IMR-90 (cell line): Measurements from ENCODE around the gene ATPAF1. TPM values are rescaled to one million over a fixed set of nuclear protein-coding genes. Genes with fewer than 3 reads are reported as not detected.

Experiments used
- ATAC-seq: fragments of 200-7000 bp; cut with Tn5 transposase; 2 replicates; pipeline ENCODE4 v1.9.1; 2020; ENCODE audit warnings: low read depth, mild to moderate bottlenecking, moderate library complexity
- BruUV-seq: library from RNA; stranded (reverse); fragments of 400-500 nt; replicated peaks from 2 replicates; lab custom pipeline; 2021; lab: Mats Ljungman, UMichigan
- CTCF ChIA-PET: fragments of 300-600 bp; formaldehyde crosslinking; extraction: SDS; loops from one replicate; lab custom pipeline; 2021; ENCODE audit warnings: antibody characterized with exemption; lab: Yijun Ruan, JAX
- POLR2A ChIA-PET: fragments of 300-600 bp; sonication (Branson Sonifier 250); formaldehyde crosslinking; loops from one replicate; lab custom pipeline; 2022; ENCODE audit warnings: antibody characterized with exemption; ENCODE audit not compliant: unreplicated experiment; lab: Charles Lee
- DNase-seq: peaks from one replicate; pipeline ENCODE4 v3.0.0; 2013
- H2AFZ ChIP-seq: replicated peaks from 2 replicates; pipeline ENCODE3; 2013; ENCODE audit warnings: low read length, mild to moderate bottlenecking; ENCODE audit not compliant: poor library complexity
- H2AK5ac ChIP-seq: 2 replicates; pipeline ENCODE4 v1.6.1; 2013; ENCODE audit warnings: low read depth, low read length, inconsistent platforms
- H2AK9ac ChIP-seq: replicated peaks from 2 replicates; pipeline ENCODE3; 2013; ENCODE audit warnings: mild to moderate bottlenecking, low read depth, low read length, moderate library complexity; ENCODE audit not compliant: poor library complexity
- H2BK120ac ChIP-seq: 2 replicates; pipeline ENCODE4 v1.6.1; 2013; ENCODE audit warnings: low read depth, low read length, inconsistent platforms
- H2BK15ac ChIP-seq: 3 replicates; pipeline ENCODE4 v1.6.1; 2013; ENCODE audit warnings: low read depth, low read length, inconsistent platforms
- H2BK20ac ChIP-seq: 2 replicates; pipeline ENCODE4 v1.6.1; 2013; ENCODE audit warnings: low read depth, mild to moderate bottlenecking, inconsistent platforms, low read length, moderate library complexity
- H2BK5ac ChIP-seq: 2 replicates; pipeline ENCODE4 v1.6.1; 2013; ENCODE audit warnings: mild to moderate bottlenecking, low read depth, low read length, inconsistent platforms; ENCODE audit not compliant: poor library complexity, severe bottlenecking
- H3K14ac ChIP-seq: replicated peaks from 2 replicates; pipeline ENCODE4 v1.6.1; 2013; ENCODE audit warnings: low read depth, low read length, inconsistent platforms
- H3K18ac ChIP-seq: 2 replicates; pipeline ENCODE4 v1.6.1; 2013; ENCODE audit warnings: low read depth, low read length, control low read depth
- H3K23ac ChIP-seq: 2 replicates; pipeline ENCODE4 v1.6.1; 2013; ENCODE audit warnings: low read depth, low read length, inconsistent platforms
- H3K27ac ChIP-seq: 2 replicates; pipeline ENCODE4 v1.5.1; 2013; ENCODE audit warnings: mild to moderate bottlenecking, control low read depth, low read length; ENCODE audit not compliant: insufficient read depth
- H3K27me3 ChIP-seq: 2 replicates; pipeline ENCODE4 v1.6.1; 2013; ENCODE audit warnings: low read length; ENCODE audit not compliant: control insufficient read depth, insufficient read depth
- H3K36me3 ChIP-seq: 2 replicates; pipeline ENCODE4 v1.6.1; 2013; ENCODE audit warnings: low read length, mixed read lengths; ENCODE audit not compliant: control insufficient read depth, insufficient read depth
- H3K4ac ChIP-seq: 2 replicates; pipeline ENCODE4 v1.6.1; 2013; ENCODE audit warnings: low read depth, low read length, inconsistent platforms
- H3K4me1 ChIP-seq: 2 replicates; pipeline ENCODE4 v1.6.1; 2013; ENCODE audit warnings: low read length, mixed read lengths; ENCODE audit not compliant: control insufficient read depth, insufficient read depth
- H3K4me2 ChIP-seq: 2 replicates; pipeline ENCODE4 v1.6.1; 2013; ENCODE audit warnings: low read depth, mild to moderate bottlenecking, control low read depth, low read length, moderate library complexity
- H3K4me3 ChIP-seq: 2 replicates; pipeline ENCODE4 v1.5.1; 2013; ENCODE audit warnings: low read depth, mild to moderate bottlenecking, control low read depth, low read length, moderate library complexity; ENCODE audit not compliant: insufficient read depth
- H3K56ac ChIP-seq: 2 replicates; pipeline ENCODE4 v1.6.1; 2013; ENCODE audit warnings: low read length, inconsistent platforms; ENCODE audit not compliant: insufficient read depth; ENCODE audit errors: extremely low read depth
- H3K79me1 ChIP-seq, 2 experiments: 2 replicates each; pipeline ENCODE4 v1.6.1; 2013; ENCODE audit warnings: low read length in 2 of 2, inconsistent platforms in 1 of 2, low read depth in 1 of 2
- H3K9ac ChIP-seq: 2 replicates; pipeline ENCODE4 v1.6.1; 2013; ENCODE audit warnings: low read depth, low read length, control low read depth
- H3K9me1 ChIP-seq: 2 replicates; pipeline ENCODE4 v1.6.1; 2013; ENCODE audit warnings: low read length, inconsistent platforms; ENCODE audit not compliant: insufficient read depth
- H3K9me3 ChIP-seq: 2 replicates; pipeline ENCODE4 v1.6.1; 2013; ENCODE audit warnings: low read length; ENCODE audit not compliant: control insufficient read depth, insufficient read depth
- H4K20me1 ChIP-seq: 2 replicates; pipeline ENCODE4 v1.6.1; 2013; ENCODE audit warnings: low read length, inconsistent platforms; ENCODE audit not compliant: insufficient read depth
- H4K5ac ChIP-seq: 2 replicates; pipeline ENCODE4 v1.6.1; 2013; ENCODE audit warnings: mild to moderate bottlenecking, low read depth, low read length, control low read depth
- H4K8ac ChIP-seq, 2 experiments: 2 replicates each; pipeline ENCODE4 v1.6.1; 2013; ENCODE audit warnings: low read depth in 2 of 2, low read length in 2 of 2, control low read depth in 1 of 2, inconsistent platforms in 1 of 2
- H4K91ac ChIP-seq: 2 replicates; pipeline ENCODE4 v1.6.1; 2013; ENCODE audit warnings: low read depth, low read length, inconsistent platforms; ENCODE audit not compliant: insufficient read depth
- BHLHE40 ChIP-seq: fragments of 150-350 bp; IDR thresholded peaks from 2 replicates; pipeline ENCODE4 v1.6.1; 2016; ENCODE audit warnings: mild to moderate bottlenecking, low read depth, low read length
- CEBPB ChIP-seq: IDR thresholded peaks from 2 replicates; pipeline ENCODE4 v1.6.1; 2012; ENCODE audit warnings: low read depth, low read length, improper control_type of control experiment
- CHD1 ChIP-seq: IDR thresholded peaks from 2 replicates; pipeline ENCODE4 v1.6.1; 2012; ENCODE audit warnings: low read depth, low read length, improper control_type of control experiment
- FOS ChIP-seq: fragments of 150-350 bp; IDR thresholded peaks from 2 replicates; pipeline ENCODE4 v1.6.1; 2016; ENCODE audit warnings: low read depth, low read length
- MAFK ChIP-seq: IDR thresholded peaks from 2 replicates; pipeline ENCODE4 v1.6.1; 2012; ENCODE audit warnings: low read depth, low read length, improper control_type of control experiment
- MAZ ChIP-seq: IDR thresholded peaks from 2 replicates; pipeline ENCODE4 v1.6.1; 2012; ENCODE audit warnings: low read depth, mild to moderate bottlenecking, low read length, improper control_type of control experiment, moderate library complexity, borderline replicate concordance
- MXI1 ChIP-seq: IDR thresholded peaks from 2 replicates; pipeline ENCODE4 v1.6.1; 2012; ENCODE audit warnings: low read depth, mild to moderate bottlenecking, low read length, moderate library complexity, borderline replicate concordance
- NFE2L2 ChIP-seq: fragments of 150-350 bp; IDR thresholded peaks from 2 replicates; pipeline ENCODE4 v1.6.1; 2016; ENCODE audit warnings: low read depth, mild to moderate bottlenecking, low read length
- POLR2A ChIP-seq: IDR thresholded peaks from 2 replicates; pipeline ENCODE4 v1.6.1; 2012; ENCODE audit warnings: mild to moderate bottlenecking, low read depth, low read length
- RAD21 ChIP-seq: IDR thresholded peaks from 2 replicates; pipeline ENCODE4 v1.6.1; 2012; ENCODE audit warnings: low read length, improper control_type of control experiment
- RCOR1 ChIP-seq: IDR thresholded peaks from 2 replicates; pipeline ENCODE4 v1.6.1; 2012; ENCODE audit warnings: mild to moderate bottlenecking, low read length, improper control_type of control experiment; ENCODE audit not compliant: insufficient replicate concordance
- RFX5 ChIP-seq: IDR thresholded peaks from 2 replicates; pipeline ENCODE4 v1.8.0; 2012; ENCODE audit warnings: low read depth, mild to moderate bottlenecking, low read length, moderate library complexity
- SMC3 ChIP-seq: fragments of 150-350 bp; IDR thresholded peaks from 2 replicates; pipeline ENCODE4 v1.6.1; 2016; ENCODE audit warnings: low read depth, mild to moderate bottlenecking, antibody characterized with exemption, low read length, moderate library complexity
- WGBS, 2 experiments: methylation state at CpG; one replicate each; pipeline versions ENCODE4 v1.1.5 to v1.1.7; 2013; ENCODE audit warnings: missing lambda C conversion rate in 2 of 2; ENCODE audit not compliant: insufficient read length in 1 of 2; ENCODE audit errors: extremely low coverage in 2 of 2; 5-methylcytosine and 5-hydroxymethylcytosine counted together
- dilution Hi-C: fragments of 300-500 bp; cut with HindIII; formaldehyde crosslinking; loops from one replicate; pipeline ENCODE4 v1.14.3; 2018; ENCODE audit warnings: low sequenced_read_pairs; ENCODE audit not compliant: unreplicated experiment
- in situ Hi-C: fragments of 300-500 bp; cut with MboI; formaldehyde crosslinking; loops from 3 replicates; pipeline ENCODE4 v1.14.3; 2019; ENCODE audit warnings: low sequenced_read_pairs, inconsistent platforms, mixed read lengths
- intact Hi-C: fragments of 100-400 bp; cut with micrococcal nuclease; formaldehyde crosslinking; loops from 2 replicates; pipeline ENCODE4 v1.10.0; 2022
- polyA plus RNA-seq, 3 experiments: library from polyadenylated mRNA; depleted of rRNA; stranded (reverse); fragments of >200 nt; gene quantifications; 2 replicates each; pipeline ENCODE4 v1.2.3, GENCODE V29; 2012; ENCODE audit warnings: low replicate concordance in 1 of 3
- total RNA-seq: library from RNA; depleted of rRNA; stranded (reverse); fragments of >200 nt; gene quantifications from 2 replicates; pipeline ENCODE4 v1.2.3, GENCODE V29; 2012
- TF ChIP-seq, protein P1 (sequence below): fragments of 150-350 bp; IDR thresholded peaks from 2 replicates; pipeline ENCODE4 v1.6.1; 2016; ENCODE audit warnings: low read depth, mild to moderate bottlenecking, low read length, moderate library complexity, borderline replicate concordance
- TF ChIP-seq, protein P2 (sequence below): fragments of 150-350 bp; IDR thresholded peaks from 2 replicates; pipeline ENCODE4 v1.6.1; 2017; ENCODE audit warnings: mild to moderate bottlenecking, antibody characterized with exemption, low read length, low read depth
- TF ChIP-seq, protein P3 (sequence below): conservative IDR thresholded peaks from 2 replicates; pipeline ENCODE4 v1.5.1; 2012; ENCODE audit warnings: mild to moderate bottlenecking, low read depth, low read length, improper control_type of control experiment

Gene ATPAF1
- total and polyA plus RNA-seq, 2 of the 4 experiments (the other 2 are of a cell fraction), result 55.5 to 80.3 TPM

DNA sequence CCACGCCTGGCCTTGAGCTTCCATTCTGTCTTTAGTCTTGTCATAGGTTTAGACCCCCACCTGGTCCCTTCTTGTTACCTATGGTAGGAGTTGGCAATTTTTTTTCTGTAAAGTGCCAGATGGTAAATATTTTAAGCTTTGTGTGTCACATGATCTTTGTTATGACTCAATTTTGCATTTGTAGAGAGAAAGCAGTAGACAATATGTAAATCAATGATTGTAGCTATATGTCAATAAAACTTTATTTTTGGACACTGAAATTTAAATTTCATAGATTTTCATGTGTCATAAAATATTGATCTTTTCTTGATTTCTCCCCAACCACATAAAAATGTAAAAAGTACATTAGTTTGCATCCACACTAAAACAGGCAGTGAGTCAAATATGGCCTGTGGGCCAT lies 72.1 kb downstream of the ATPAF1 start:
- Histone ChIP-seq H2AK9ac (no peak overlapping the region), H3K9ac (no peak overlapping the region), H3K4me2 (no peak overlapping the region), H3K4me1 (peaks cover 8% of the 10 kb centered on the region), H3K56ac (no peak overlapping the region), H2BK5ac (no peak overlapping the region), H2BK15ac (no peak overlapping the region), H3K79me1 (peaks cover 21 to 51% of the 10 kb centered on the region in 2 experiments), H2AK5ac (no peak overlapping the region), H3K36me3 (peaks cover 29% of the 10 kb centered on the region), H3K18ac (no peak overlapping the region), H2BK20ac (no peak overlapping the region), H3K27ac (no peak overlapping the region), H3K27me3 (no peaks in the 10 kb centered on the region), H4K8ac (no peak overlapping the region), H2AFZ (no peak overlapping the region), H3K4me3 (no peak overlapping the region), H2BK120ac (no peak overlapping the region), H3K9me1 (peaks cover 20% of the 10 kb centered on the region; the same call in 1 of the 2 replicates), H4K91ac (no peak overlapping the region), H3K4ac (no peak overlapping the region), H4K5ac (no peak overlapping the region), H3K23ac (no peak overlapping the region), H3K9me3 (no peaks in the 10 kb centered on the region), H3K14ac (no peak overlapping the region), H4K20me1 (peaks cover 20% of the 10 kb centered on the region; the same call in 1 of the 2 replicates)
- no peak for DNase-seq
- POLR2A ChIA-PET, result no interaction called here
- no peak for ATAC-seq
- dilution Hi-C loops (no loop called here), in situ Hi-C loops (no loop called here), intact Hi-C loops (no loop called here)
- no TSS peak for BruUV-seq
- CTCF ChIA-PET, result interaction anchor here (1.2 kb wide), 1 partner anchor 8 kb away, joined by 8 read pairs; the partner anchor contains the start of gene MKNK1
- TF ChIP-seq, protein P1, sequence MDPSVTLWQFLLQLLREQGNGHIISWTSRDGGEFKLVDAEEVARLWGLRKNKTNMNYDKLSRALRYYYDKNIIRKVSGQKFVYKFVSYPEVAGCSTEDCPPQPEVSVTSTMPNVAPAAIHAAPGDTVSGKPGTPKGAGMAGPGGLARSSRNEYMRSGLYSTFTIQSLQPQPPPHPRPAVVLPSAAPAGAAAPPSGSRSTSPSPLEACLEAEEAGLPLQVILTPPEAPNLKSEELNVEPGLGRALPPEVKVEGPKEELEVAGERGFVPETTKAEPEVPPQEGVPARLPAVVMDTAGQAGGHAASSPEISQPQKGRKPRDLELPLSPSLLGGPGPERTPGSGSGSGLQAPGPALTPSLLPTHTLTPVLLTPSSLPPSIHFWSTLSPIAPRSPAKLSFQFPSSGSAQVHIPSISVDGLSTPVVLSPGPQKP, result no peak
- TF ChIP-seq SMC3 (no peak), MAFK (no peak), RAD21 (no peak), MXI1 (no peak), POLR2A (no peak), FOS (no peak), RFX5 (no peak), MAZ (no peak), NFE2L2 (no peak), CHD1 (no peak), BHLHE40 (no peak), RCOR1 (no peak), CEBPB (no peak)
- TF ChIP-seq, protein P2, sequence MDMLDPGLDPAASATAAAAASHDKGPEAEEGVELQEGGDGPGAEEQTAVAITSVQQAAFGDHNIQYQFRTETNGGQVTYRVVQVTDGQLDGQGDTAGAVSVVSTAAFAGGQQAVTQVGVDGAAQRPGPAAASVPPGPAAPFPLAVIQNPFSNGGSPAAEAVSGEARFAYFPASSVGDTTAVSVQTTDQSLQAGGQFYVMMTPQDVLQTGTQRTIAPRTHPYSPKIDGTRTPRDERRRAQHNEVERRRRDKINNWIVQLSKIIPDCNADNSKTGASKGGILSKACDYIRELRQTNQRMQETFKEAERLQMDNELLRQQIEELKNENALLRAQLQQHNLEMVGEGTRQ, result no peak
- TF ChIP-seq, protein P3, sequence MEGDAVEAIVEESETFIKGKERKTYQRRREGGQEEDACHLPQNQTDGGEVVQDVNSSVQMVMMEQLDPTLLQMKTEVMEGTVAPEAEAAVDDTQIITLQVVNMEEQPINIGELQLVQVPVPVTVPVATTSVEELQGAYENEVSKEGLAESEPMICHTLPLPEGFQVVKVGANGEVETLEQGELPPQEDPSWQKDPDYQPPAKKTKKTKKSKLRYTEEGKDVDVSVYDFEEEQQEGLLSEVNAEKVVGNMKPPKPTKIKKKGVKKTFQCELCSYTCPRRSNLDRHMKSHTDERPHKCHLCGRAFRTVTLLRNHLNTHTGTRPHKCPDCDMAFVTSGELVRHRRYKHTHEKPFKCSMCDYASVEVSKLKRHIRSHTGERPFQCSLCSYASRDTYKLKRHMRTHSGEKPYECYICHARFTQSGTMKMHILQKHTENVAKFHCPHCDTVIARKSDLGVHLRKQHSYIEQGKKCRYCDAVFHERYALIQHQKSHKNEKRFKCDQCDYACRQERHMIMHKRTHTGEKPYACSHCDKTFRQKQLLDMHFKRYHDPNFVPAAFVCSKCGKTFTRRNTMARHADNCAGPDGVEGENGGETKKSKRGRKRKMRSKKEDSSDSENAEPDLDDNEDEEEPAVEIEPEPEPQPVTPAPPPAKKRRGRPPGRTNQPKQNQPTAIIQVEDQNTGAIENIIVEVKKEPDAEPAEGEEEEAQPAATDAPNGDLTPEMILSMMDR, result no peak
- no CpG with 5 or more reads among the region's 1 CpG for WGBS, 2 experiments
